ENCODE measurements around the gene LRRC18.

Gene LRRC18

DNA sequence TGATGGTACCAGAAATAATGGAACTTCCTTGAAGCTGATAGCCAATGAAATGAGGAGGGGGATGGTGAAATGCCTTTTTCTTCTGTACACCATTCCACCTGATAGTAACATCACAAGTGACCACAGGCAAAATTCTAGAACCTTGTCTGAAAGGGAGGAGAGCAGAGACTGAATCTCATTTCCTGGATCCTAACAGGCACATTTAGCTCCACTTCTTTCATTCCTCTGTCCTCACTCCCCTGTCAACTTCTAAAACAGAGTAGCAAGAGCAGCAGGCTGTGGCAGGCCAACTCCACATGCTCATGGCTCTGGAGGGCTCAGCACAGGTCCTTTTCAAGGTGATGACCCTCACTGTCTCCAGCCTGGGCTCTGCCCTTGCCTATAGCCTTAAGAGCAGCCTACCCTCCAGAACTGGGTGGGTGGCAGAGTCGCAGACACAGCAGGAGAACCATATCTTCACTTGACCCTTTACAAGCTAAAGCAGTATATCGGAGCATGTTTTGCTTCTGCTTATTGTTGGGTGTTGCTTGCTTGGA is at the start of gene LRRC18:
Gene LRRC18 (minus strand): TSS at position 51 of the 536 bp plus-strand sequence. CDS start 25,685 bp downstream, outside the sequence.
- DNase-seq (ENCODE audit: low read depth) = no peak

DNA sequence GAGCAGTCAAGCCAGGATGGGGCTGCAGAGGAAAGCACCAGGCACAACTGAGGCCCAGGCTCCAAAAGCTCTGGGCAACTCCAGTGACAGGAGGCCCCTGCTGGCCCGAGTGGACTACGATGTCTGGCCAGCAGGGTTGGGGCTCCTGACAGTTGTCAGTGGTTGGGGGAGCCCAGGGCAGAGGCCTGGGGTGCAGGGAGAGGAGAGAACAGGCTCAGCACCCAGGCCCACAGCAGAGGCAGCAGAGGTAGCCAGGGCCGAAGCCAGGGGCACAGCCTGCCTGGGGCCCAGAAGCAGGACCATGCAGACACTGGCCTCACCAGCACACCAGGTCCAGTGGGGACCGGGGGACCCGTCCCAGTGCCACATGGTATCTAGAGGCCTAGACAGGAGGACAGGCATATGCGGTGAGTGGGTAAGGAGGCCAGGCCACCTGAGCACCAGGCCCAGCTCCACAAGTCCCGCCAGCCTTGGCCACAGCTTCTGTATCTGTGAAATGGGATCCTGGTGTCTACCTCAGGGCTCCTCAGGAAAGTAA is 46.0 kb upstream of the LRRC18 start:
- DNase-seq (ENCODE audit: low read depth) = no peak

DNA sequence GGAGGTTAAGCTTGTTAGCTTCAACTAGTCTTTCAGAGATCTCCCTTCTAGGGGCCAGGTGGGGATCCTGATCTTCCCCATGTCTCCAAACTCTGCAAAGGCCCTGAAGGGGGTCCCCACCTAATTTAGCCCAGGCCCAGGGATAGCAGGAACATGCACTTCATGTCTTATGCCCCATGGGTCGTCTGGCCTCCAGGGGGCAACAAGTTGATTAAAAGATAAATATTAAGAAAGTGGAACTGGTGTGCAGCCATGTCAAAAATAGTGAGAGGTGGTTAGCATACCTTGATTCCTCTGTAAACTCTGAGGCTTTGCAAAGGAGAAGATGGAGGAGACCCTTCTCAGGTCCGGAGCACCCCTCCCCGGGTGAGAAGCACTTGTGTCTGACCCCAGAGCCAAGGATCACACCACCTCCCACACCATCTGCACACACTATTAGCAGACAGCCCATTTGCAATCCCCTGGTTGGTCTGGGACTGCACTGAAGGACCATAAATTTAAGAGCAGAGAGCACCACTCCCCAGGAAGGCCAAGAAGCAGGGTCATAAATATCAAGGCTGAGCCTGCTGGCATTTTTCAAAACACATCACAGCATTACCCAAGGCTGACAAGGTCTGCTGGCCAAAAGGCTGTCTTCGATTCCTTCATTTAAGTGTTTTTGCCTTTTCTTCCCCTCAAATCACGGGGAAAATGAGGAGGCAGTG is 44.2 kb upstream of the LRRC18 start:
- no peak for DNase-seq (ENCODE audit: low read depth)

DNA sequence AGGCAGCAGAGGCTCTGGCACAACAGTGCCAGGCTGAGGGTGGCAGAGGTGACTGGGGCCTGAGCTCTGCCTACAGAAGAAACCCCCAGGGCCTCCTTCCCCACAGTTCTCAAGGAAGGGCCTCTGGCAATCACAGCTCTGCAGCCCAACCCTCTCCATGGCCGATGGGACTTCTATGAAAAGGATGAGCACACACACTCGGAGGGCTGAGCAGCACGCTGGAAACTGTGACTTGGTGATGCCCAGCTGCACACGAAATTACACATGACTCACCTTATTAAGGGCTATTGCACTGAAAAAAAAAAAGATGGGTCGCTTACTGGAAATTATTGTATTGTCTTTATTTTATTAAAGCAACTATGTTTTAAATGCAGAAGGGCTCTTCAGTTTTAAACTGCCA is 42.9 kb upstream of the LRRC18 start:
- DNase-seq (ENCODE audit: low read depth) = no peak

DNA sequence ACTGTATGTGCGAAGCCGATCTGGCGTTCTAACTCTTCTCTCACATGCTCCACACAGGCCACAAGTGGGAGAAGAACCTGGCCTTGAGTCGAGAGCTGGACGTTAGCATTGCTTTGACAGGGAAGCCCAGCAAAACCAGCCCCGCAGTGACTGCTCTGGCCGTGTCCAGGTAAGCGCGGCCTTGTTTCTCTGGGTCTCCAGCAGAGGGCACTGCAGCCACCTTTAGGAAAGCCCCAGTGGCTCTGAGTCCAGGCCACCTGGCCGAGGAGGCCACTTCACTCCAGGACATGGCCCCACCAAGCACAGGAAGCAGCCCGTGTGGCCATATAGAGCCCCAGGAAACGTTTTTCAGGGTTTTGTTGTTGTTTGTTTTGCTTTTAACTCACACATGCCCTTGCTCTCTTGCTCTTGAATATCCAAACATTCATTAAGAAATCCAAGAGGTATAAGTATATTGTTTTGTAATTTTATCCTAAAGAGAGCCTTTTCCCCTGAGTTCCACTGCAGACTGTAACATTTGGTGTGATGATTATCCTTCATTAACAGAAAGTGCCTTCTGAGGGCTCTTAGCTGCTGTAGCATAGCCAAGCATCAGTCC is 41.8 kb upstream of the LRRC18 start:
- no peak for DNase-seq (ENCODE audit: low read depth)

GRCh38 chr10:48978318-48978717 is 38.7 kb upstream of the LRRC18 start:
- DNase-seq (ENCODE audit: low read depth) = no peak

GRCh38 chr10:48976196-48976595 is 36.6 kb upstream of the LRRC18 start:
- DNase-seq (ENCODE audit: low read depth) = no peak

DNA sequence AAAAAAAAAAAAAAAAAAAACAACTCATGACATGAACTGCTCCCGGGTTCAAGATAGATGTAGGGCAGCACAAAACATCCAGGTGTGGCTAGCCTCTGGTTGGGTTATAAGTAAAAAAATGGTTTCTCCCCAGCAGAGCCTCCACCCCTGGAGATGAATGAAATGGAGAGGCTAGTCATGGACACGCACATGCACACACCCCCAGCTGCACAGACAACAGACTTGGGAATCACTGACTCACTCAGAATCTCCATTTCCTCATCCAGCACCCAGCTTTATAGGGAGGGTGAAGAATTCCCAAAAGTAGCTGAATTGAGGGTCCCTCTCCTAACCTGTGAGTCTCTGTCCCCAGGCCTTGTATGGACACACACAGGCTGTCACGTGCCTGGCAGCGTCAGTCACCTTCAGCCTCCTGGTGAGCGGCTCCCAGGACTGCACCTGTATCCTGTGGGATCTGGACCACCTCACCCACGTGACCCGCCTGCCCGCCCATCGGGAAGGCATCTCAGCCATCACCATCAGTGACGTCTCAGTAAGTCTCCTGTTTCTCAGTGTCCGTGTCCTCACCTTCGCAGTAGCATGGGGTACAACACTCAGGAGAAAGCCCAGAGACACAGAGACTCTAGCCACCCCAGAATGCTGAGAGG is 35.0 kb upstream of the LRRC18 start:
- DNase-seq (ENCODE audit: low read depth) = no peak

- no peak for DNase-seq (ENCODE audit: low read depth)
Measured at GRCh38 chr10:48973065-48973464, 33.4 kb upstream of the LRRC18 start.

DNA sequence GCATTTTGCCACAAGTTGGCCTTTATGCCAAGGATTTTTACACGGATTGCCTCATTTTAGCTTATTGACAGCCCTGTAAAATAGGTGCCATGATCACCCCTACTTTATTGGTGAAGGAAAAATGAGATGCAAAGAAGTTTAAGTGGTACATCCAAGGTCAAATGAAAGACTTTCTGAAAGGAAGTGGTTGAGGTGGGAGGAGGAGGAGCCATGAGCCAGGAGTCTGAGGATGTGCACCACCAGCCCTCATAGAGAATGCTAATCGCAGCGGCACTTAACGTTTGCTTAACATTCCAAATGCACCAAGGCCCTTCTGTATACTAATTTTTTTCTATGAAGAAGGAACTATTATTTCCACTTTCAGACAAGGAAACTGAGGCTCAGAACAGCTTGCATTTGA is 31.0 kb upstream of the LRRC18 start:
- no peak for DNase-seq (ENCODE audit: low read depth)

GRCh38 chr10:48970046-48970445 is 30.4 kb upstream of the LRRC18 start:
- DNase-seq (ENCODE audit: low read depth) = no peak

DNA sequence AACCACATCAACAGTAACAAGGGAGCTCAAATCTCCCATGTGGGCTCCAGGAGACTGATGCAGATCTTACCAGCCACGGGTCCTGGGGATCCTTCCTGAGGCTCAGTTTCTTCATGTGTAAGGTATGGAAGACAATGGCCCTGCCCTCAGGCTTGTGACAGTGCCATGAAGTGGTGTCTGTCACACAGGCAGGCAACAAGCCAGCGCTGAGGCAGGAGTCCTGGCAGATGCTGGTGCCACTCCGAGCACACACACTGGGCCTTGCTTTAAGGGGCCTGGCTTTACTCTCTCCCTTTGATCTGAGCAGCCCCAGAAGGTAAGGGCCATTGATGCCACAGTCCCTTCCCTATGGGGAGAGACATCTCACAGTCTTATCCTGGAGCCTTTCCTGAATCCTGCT is 28.4 kb upstream of the LRRC18 start:
- DNase-seq (ENCODE audit: low read depth) = no peak

GRCh38 chr10:48965460-48965859 is 25.8 kb upstream of the LRRC18 start:
- DNase-seq (ENCODE audit: low read depth) = no peak

GRCh38 chr10:48964038-48964437 is 24.4 kb upstream of the LRRC18 start:
- DNase-seq (ENCODE audit: low read depth) = no peak

DNA sequence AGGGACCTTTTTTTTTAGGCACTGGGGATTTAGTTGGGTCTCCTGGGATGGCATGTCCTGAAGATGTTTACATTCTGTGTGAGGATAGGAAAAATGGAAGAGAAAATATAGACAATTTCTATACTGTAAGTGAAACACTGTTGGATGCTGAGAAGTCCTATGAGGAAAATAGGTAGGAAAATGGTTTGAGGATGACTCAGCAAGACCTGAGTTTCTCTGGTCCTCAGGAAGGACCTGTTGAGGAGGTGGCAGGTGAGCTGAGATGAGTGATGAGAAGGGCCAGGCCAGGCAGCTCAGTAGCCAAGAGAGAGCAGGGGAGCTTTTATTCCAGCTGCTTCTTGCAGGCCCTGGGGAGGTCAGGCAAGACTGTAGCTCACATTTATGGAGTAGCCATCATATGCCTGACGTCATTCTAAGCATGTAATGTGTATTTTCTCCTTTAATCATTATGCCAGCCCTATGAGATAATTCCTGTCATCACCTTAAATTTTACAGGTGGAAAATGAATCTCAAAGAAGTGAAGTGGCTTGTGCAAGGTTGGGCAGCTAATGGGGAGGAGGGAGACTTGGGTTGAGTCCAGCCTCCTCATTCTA is 19.1 kb upstream of the LRRC18 start:
- DNase-seq (ENCODE audit: low read depth) = no peak

- DNase-seq (ENCODE audit: low read depth) = no peak
Measured at GRCh38 chr10:48957361-48958151, 17.9 kb upstream of the LRRC18 start.

GRCh38 chr10:48951707-48952106 is 12.1 kb upstream of the LRRC18 start:
- no peak for DNase-seq (ENCODE audit: low read depth)

DNA sequence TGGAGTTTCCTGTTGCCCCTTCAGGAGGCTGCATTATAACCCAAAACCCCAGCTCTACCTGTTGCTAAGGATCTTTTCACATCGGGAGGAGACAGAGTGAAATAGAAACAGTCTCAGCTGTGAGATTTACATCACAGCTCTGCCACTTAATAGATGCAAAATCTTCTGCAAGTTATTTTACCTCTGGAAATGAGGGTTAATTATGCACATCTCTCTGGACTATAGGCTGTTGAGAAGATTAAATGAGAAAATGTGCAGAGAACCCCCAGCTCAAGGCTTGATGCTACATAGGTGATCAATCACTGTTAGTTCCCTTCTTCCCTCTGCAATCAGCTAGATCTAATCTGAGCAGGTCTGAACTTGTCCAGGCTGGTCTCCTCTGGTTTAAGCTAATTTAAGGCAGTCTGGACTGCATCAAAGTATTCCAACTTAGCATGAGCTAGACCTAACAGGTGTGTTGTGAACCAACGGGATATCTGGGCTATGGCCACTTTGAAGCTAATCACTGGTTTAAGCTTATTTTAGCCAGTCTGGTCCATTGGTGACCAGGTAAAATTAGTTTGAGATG is 8.9 kb upstream of the LRRC18 start:
- no peak for DNase-seq (ENCODE audit: low read depth)

DNA sequence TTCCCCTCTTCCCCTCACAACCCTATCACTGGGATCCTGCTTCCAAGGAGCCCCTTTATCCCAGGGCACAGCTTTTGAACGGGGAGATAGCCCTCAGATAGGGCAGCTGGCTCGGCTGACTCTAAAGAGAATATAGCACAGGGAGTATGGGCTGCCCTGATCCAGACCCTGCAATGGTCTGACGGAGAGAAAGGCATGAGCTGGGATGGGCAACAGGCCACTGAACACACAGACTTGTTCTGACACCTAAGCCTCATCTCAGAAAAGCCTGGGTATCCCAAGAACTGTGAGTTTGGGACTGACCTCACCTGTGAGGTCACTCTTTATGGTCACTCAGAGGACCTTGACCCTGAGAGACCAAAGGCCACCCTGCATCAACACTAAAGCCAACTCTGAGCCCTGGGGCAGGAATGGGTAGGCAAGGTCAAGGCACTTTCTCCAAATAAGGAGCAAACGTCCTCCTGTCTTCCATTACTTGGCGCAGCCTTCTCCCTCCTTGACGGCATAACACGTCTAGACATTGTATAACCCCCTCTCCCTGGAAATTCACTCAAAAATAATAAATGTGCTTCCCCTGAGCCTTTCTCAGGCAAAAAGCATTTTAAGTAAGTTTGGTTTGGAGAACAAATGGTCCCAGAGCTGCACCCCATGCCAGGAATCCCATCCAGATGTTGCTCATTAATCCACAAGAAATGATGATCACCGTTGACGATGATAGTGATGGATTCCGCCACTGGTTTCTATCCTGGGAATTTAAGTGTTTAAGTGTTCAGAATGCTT is 8.2 kb upstream of the LRRC18 start:
- no peak for DNase-seq (ENCODE audit: low read depth)

GRCh38 chr10:48946891-48947500 is 7.4 kb upstream of the LRRC18 start:
- no peak for DNase-seq (ENCODE audit: low read depth)

Data from activated T-helper 1 cell treated with Interleukin-2 at 50 U/mL for 16 hours (primary cell).